Mucosa of rectum (tissue), 2 donors: ENCODE results near the gene EIF4E1B.

Source experiments
- H3K27ac ChIP-seq, 2 donors: one replicate each; pipeline ENCODE4 v1.7.0; 2013; ENCODE audit warnings: inconsistent platforms in 2 of 2, low read depth in 2 of 2, low read length in 2 of 2
- H3K27me3 ChIP-seq, 2 donors: one replicate each; pipeline ENCODE4 v1.7.0; 2013; ENCODE audit warnings: low read length in 2 of 2; ENCODE audit not compliant: control insufficient read depth in 2 of 2, insufficient read depth in 2 of 2
- H3K36me3 ChIP-seq, 2 donors: one replicate each; pipeline ENCODE4 v1.7.0; 2013; ENCODE audit warnings: low read length in 2 of 2; ENCODE audit not compliant: control insufficient read depth in 2 of 2, insufficient read depth in 2 of 2
- H3K4me1 ChIP-seq, 2 donors: one replicate each; pipeline ENCODE4 v1.7.0; 2013; ENCODE audit warnings: low read length in 2 of 2, mild to moderate bottlenecking in 1 of 2; ENCODE audit not compliant: control insufficient read depth in 2 of 2, insufficient read depth in 2 of 2
- H3K4me3 ChIP-seq, 2 donors: one replicate each; pipeline ENCODE4 v1.7.0; 2013; ENCODE audit warnings: low read length in 2 of 2
- H3K9ac ChIP-seq, 2 donors: one replicate each; pipeline ENCODE4 v1.7.0; 2013; ENCODE audit warnings: low read length in 2 of 2, low read depth in 1 of 2, mild to moderate bottlenecking in 1 of 2
- H3K9me3 ChIP-seq, 2 donors: one replicate each; pipeline ENCODE4 v1.7.0; 2013; ENCODE audit warnings: low read length in 2 of 2; ENCODE audit not compliant: control insufficient read depth in 2 of 2
- donor health status: healthy.
- donor health status: Normal muscosa, but diverticular disease.

Gene EIF4E1B

DNA sequence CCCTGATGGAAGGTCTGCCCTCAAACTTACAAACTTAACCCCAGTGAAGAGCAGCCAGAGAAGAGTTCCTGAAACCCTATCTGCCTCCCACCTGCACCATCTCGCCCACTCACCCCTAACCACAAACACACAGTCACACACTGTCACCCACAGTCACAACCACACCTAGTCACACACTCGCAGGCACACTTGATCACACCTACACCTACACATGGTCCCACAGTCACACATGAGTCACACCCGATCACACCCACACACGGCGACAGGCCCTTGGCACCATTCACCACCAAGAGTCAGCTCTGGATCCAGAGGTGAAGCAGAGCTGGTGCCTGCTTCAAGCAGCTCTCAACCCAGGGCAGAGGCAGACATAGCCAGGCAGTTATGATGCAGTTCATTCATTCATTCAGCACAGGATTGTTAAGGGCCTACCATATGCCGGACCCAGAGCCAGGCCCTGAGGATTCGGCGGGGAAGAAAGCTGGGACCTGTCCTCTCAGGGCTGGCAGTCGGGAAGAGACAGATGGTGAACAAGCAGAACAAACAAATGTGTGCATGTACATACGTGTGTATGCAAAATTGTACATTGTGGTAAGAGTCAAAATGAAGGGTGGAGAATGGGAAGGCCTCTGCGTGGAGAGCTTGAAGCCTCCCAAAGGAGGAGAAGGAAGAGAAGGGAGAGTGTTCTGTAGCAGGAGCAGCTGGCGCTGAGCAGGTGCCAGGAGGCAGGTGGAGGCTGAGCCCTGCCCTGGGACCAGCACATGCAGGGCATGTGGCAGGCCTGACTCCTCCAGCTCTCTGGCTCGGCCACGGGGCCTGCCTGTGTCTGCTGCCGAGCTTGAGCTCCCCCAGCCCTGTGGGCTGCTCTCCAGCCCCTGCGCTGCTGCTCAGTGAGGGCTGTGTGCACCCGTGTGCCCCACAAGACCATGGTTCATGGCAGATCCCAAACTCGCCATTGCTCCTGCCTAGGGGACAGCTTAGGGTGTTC lies 23.2 kb downstream of the EIF4E1B start:
- no peaks in the 10 kb centered on the region for H3K9me3 ChIP-seq
- H3K27ac ChIP-seq = no peak overlapping the region
- H3K4me3 ChIP-seq = no peak overlapping the region
- H3K9ac ChIP-seq = no peak overlapping the region
- H3K27me3 ChIP-seq = no peaks in the 10 kb centered on the region
- H3K36me3 ChIP-seq = peaks cover 2 to 17% of the 10 kb centered on the region in 2 donors
- H3K4me1 ChIP-seq = peaks cover 6 to 7% of the 10 kb centered on the region in 2 donors

- Histone ChIP-seq H3K4me3 (no peak overlapping the region), H3K27me3 (no peaks in the 10 kb centered on the region), H3K4me1 (peaks cover 12 to 13% of the 10 kb centered on the region in 2 donors), H3K27ac (no peak overlapping the region), H3K36me3 (peaks cover 2 to 17% of the 10 kb centered on the region in 2 donors), H3K9ac (no peak overlapping the region), H3K9me3 (no peaks in the 10 kb centered on the region)
Observed at GRCh38 chr5:176654856-176655255, 24.4 kb downstream of the EIF4E1B start.

DNA sequence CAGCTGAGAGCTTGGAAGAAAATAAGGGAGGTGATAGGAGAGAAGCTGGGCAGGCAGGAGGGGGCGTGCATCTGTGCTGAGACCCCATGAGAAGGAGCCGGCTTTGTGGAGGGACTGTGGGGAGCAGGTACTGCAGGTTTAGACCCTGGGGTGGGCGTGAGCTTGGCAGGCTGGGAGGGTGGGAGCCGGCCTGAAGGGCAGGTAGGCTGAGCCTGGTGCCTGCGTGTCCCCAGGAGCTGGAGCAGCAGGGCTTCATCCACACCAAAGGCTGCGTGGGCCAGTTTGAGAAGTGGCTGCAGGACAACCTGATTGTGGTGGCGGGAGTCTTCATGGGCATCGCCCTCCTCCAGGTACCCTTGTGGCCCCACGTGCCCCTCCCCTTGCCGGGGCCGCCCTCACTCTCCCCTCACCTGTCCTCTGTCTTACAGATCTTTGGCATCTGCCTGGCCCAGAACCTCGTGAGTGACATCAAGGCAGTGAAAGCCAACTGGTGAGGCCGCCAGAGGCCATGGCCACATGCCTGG lies 26.1 kb downstream of the EIF4E1B start:
- Histone ChIP-seq H3K9me3 (no peaks in the 10 kb centered on the region), H3K27me3 (no peaks in the 10 kb centered on the region), H3K9ac (no peak overlapping the region), H3K27ac (no peak overlapping the region), H3K4me1 (peaks cover 13 to 14% of the 10 kb centered on the region in 2 donors), H3K4me3 (no peak overlapping the region), H3K36me3 (peaks cover 2 to 17% of the 10 kb centered on the region in 2 donors)

GRCh38 chr5:176658007-176658599 lies 27.6 kb downstream of the EIF4E1B start:
- peak overlapping the region in 1 of 2 donors; percentile 42 for H3K4me3 ChIP-seq
- H3K27me3 ChIP-seq = no peaks in the 10 kb centered on the region
- no peaks in the 10 kb centered on the region for H3K9me3 ChIP-seq
- H3K9ac ChIP-seq = no peak overlapping the region
- peaks cover 2 to 12% of the 10 kb centered on the region in 2 donors for H3K36me3 ChIP-seq
- H3K27ac ChIP-seq = no peak overlapping the region
- H3K4me1 ChIP-seq = peaks cover 13 to 14% of the 10 kb centered on the region in 2 donors

DNA sequence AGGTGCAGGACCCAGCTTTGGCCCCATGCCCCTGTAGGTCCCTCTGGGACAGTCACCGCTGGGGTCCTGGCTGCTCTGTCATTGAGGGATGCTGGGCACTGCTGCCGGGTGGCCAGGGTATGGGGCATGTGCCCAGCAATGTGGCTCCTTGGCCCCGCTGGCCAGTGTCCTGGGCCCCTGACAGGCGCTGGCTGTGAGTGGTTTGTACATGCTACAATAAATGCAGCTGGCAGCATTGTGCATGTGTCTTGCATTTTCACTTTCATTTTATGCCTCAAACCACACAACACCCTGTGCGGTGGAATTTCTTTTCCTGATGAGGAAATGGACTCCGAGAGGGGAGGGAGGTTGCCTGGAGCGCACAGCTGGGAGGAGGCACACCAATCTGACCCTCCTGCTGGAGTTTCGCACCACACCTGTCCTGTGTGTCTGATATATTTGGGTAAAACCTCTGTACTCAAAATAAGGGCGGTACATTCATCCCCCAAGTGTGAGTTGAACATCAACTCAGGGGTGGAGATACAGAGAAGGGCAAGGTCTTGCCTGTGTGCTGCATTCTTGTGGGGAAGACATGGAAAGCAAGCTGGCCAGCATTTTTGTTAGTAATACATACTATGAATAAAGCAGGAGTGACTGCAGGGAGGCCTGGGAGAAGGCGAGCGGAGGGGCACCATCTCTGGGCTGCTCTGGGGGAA lies 28.5 kb downstream of the EIF4E1B start:
- peak overlapping the region; percentile 42 to 57 for H3K4me3 ChIP-seq
- peaks cover 2 to 5% of the 10 kb centered on the region in 2 donors for H3K36me3 ChIP-seq
- no peak overlapping the region for H3K9ac ChIP-seq
- no peaks in the 10 kb centered on the region for H3K9me3 ChIP-seq
- H3K27ac ChIP-seq = no peak overlapping the region
- H3K27me3 ChIP-seq = no peaks in the 10 kb centered on the region
- peaks cover 13 to 14% of the 10 kb centered on the region in 2 donors for H3K4me1 ChIP-seq

DNA sequence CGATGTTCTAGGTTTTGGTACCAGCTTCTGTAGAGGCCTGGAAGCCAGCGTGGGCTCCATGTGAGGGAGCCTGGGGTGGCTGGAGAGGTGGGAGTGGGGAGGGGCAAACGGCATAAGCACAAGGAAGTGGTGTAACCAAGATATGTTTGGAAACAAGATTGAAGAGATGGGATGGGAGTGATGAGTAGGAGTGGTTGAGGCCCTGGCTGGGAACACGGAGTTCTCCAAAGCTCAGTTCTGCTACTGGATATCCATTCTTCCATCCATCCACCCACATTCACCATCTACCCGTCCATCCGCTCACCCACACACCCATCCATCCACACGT lies 29.0 kb downstream of the EIF4E1B start:
- peaks cover 13 to 14% of the 10 kb centered on the region in 2 donors for H3K4me1 ChIP-seq
- no peaks in the 10 kb centered on the region for H3K27me3 ChIP-seq
- H3K4me3 ChIP-seq = no peak overlapping the region
- H3K36me3 ChIP-seq = peaks cover 2 to 5% of the 10 kb centered on the region in 2 donors
- H3K9ac ChIP-seq = no peak overlapping the region
- H3K9me3 ChIP-seq = no peaks in the 10 kb centered on the region
- no peak overlapping the region for H3K27ac ChIP-seq

GRCh38 chr5:176659860-176660461 lies 29.5 kb downstream of the EIF4E1B start:
- Histone ChIP-seq H3K4me3 (no peak overlapping the region), H3K9ac (no peak overlapping the region), H3K27me3 (no peaks in the 10 kb centered on the region), H3K27ac (no peak overlapping the region), H3K36me3 (peaks cover 2 to 5% of the 10 kb centered on the region in 2 donors), H3K9me3 (no peaks in the 10 kb centered on the region), H3K4me1 (peaks cover 13 to 14% of the 10 kb centered on the region in 2 donors)

DNA sequence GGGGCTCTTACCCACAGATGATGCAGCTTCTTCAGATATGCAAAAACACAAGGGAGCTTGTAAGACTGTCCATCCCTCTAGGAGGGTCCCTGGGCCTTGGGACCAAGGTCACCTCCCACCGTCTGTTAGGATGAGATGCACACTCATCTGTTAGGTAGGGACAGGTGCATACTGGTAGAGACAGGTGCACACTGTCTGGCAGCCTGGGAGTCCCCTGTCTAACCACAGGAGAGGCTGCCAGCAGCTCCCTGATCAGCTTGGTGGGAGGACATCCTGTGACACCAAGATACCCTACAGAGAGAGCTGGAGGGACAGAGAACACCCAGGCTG lies 30.0 kb downstream of the EIF4E1B start:
- H3K4me3 ChIP-seq = no peak overlapping the region
- H3K9me3 ChIP-seq = no peaks in the 10 kb centered on the region
- no peaks in the 10 kb centered on the region for H3K27me3 ChIP-seq
- no peak overlapping the region for H3K9ac ChIP-seq
- no peak overlapping the region for H3K27ac ChIP-seq
- H3K4me1 ChIP-seq = peaks cover 13 to 14% of the 10 kb centered on the region in 2 donors
- H3K36me3 ChIP-seq = peaks cover 2 to 5% of the 10 kb centered on the region in 2 donors

DNA sequence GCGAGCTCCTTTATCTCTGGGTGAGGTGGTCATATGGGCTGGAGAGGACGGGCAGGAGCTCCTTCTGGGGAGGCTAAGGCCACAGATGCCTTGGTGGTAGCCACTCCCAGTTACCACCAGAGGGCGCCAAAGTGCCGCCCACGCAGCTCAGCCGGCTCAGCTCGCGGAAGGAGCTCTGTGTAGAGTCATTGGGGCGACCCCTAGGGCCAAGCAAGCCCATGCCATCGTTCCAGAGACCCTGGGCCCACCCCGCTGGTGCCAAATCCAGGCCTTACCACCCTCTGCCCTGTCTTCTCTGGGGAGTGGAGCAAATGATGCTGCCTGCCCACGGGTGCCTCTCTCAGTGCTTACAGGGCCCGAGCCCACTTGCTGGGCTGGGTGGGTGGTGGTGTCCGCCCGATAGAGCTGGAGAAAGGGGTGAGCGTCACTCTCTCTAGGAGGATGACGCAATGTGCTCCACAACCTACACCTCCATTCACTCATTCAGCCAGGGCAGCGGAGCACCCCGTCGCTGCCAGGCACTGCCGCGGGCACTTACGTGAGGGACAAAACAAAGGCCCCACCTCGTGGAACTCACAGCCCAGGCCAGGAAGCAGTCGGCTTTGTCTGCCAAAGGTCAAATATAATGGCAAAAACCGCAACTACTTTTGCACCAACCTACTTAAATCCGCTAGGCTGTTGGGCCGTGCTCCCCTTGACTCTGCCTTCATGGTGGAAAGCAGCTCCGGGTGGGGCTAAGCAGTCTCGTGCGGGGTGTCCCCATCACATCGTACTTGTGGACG lies 30.6 kb downstream of the EIF4E1B start:
- H3K4me3 ChIP-seq = no peak overlapping the region
- peaks cover 2 to 5% of the 10 kb centered on the region in 2 donors for H3K36me3 ChIP-seq
- H3K27ac ChIP-seq = no peak overlapping the region
- no peaks in the 10 kb centered on the region for H3K27me3 ChIP-seq
- peaks cover 13 to 14% of the 10 kb centered on the region in 2 donors for H3K4me1 ChIP-seq
- no peaks in the 10 kb centered on the region for H3K9me3 ChIP-seq
- H3K9ac ChIP-seq = no peak overlapping the region
